ENCODE data around the gene CSNK1G1. TPM values are rescaled to one million over a fixed set of nuclear protein-coding genes. Genes with fewer than 3 reads are reported as not detected.
A peak's percentile ranks its signal among the peaks of the same experiment; 100 is the strongest.

CSNK1G1 gene
- total RNA-seq, 1 donor from 2014 or later, result 19.9 TPM

DNA sequence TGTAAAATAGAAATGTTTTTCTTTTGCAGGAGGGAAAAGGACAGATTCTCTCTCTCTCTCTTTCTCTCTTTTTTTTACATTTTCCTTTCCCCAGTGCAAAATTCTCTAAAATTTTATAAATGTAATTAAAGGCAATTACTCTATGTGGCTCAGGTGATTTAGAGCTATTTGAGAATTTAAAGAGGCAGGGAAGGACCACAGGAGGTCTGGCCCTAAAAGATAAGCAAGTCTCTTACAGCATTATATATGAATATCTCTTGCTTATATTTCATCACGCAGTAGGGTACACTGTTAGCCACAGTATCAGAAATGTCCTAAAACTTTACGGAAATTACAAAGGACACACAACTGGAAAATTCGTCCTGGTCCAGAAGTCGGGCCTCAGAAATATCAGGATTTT, 122.7 kb downstream of the CSNK1G1 start:
- no peak for DNase-seq (ENCODE audit: extremely low spot score, unreplicated experiment)
- no peak overlapping the region for H3K27ac Mint-ChIP-seq
- no peaks in the 10 kb centered on the region for H3K36me3 Mint-ChIP-seq
- H3K4me3 Mint-ChIP-seq, result no peak overlapping the region
- H3K9me3 Mint-ChIP-seq, result no peaks in the 10 kb centered on the region
- TF ChIP-seq, protein P1, sequence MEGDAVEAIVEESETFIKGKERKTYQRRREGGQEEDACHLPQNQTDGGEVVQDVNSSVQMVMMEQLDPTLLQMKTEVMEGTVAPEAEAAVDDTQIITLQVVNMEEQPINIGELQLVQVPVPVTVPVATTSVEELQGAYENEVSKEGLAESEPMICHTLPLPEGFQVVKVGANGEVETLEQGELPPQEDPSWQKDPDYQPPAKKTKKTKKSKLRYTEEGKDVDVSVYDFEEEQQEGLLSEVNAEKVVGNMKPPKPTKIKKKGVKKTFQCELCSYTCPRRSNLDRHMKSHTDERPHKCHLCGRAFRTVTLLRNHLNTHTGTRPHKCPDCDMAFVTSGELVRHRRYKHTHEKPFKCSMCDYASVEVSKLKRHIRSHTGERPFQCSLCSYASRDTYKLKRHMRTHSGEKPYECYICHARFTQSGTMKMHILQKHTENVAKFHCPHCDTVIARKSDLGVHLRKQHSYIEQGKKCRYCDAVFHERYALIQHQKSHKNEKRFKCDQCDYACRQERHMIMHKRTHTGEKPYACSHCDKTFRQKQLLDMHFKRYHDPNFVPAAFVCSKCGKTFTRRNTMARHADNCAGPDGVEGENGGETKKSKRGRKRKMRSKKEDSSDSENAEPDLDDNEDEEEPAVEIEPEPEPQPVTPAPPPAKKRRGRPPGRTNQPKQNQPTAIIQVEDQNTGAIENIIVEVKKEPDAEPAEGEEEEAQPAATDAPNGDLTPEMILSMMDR (conservative IDR thresholded peaks at IDR 0.05), result no peak
- no peaks in the 10 kb centered on the region for H3K4me1 Mint-ChIP-seq (ENCODE audit: unreplicated experiment)
- H3K27me3 Mint-ChIP-seq, result no peaks in the 10 kb centered on the region

DNA sequence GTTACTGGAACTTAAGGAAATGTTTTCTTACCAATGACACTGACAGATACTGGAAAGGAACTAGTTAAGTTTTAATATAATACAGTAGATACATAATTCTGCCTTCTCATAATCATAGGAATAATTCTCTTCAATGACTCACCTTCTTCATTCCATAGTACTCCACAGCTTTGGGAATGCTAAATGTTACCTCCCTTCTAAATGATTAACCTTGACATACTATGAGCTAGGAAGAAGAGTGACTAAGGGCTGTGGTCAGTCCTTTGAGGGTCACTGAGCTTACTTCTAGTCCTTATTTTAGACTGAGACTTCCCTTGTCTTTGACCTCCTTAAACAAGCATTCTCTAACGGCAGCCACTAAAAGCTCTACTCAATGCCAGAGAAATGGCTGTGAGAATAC, 123.6 kb downstream of the CSNK1G1 start:
- H3K27me3 Mint-ChIP-seq, result no peaks in the 10 kb centered on the region
- TF ChIP-seq, protein P1 (conservative IDR thresholded peaks at IDR 0.05), result no peak

DNA sequence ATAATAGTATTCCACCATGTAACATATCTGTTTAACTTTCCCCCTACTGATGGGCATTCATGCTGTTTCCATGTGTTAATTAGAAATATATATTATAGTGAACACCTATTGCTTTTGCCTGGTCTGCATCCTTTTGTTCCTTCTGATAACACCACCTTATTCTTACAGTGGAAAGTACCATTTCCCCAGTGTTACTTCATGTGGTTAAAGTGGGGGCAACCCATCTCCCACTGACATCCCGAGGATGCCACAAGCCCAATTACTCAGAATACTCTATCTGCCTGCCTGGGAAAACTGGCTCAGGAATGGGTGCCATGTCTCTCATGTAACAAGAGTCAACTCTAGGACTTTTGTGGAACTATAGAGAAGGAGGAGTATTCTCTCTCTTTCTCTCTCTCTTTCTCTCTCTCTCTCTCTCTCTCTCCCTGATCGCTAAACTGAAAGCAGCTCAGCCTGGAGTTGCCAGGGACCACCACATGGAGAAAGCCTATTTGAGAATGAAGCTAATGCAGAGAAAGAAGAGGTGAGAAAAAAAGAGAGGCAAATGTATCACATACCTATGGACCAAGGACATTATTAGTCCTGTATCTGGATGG, 126.7 kb downstream of the CSNK1G1 start:
- no peaks in the 10 kb centered on the region for H3K9me3 Mint-ChIP-seq
- H3K36me3 Mint-ChIP-seq, result peaks cover 7% of the 10 kb centered on the region
- peaks cover 6% of the 10 kb centered on the region for H3K4me1 Mint-ChIP-seq (ENCODE audit: unreplicated experiment)

More for the DNA sequence above, 123.6 kb downstream of the CSNK1G1 start:
- Mint-ChIP-seq H3K27ac (no peak overlapping the region), H3K9me3 (no peaks in the 10 kb centered on the region), H3K36me3 (peaks cover 3% of the 10 kb centered on the region), H3K4me3 (no peak overlapping the region), H3K4me1 (ENCODE audit: unreplicated experiment) (no peaks in the 10 kb centered on the region)
- DNase-seq (ENCODE audit: extremely low spot score, unreplicated experiment), result no peak

GRCh38 chr15:64225804-64226203, 130.2 kb downstream of the CSNK1G1 start:
- TF ChIP-seq, protein P1 (conservative IDR thresholded peaks at IDR 0.05), result no peak
- H3K27ac Mint-ChIP-seq, result no peak overlapping the region
- peaks cover 13% of the 10 kb centered on the region for H3K4me1 Mint-ChIP-seq (ENCODE audit: unreplicated experiment)
- peaks cover 10% of the 10 kb centered on the region for H3K36me3 Mint-ChIP-seq
- no peak overlapping the region for H3K4me3 Mint-ChIP-seq
- no peaks in the 10 kb centered on the region for H3K9me3 Mint-ChIP-seq
- no peak for DNase-seq (ENCODE audit: extremely low spot score, unreplicated experiment)
- no peaks in the 10 kb centered on the region for H3K27me3 Mint-ChIP-seq

More for the DNA sequence above, 126.7 kb downstream of the CSNK1G1 start:
- Mint-ChIP-seq H3K4me3 (no peak overlapping the region), H3K27me3 (no peaks in the 10 kb centered on the region), H3K27ac (no peak overlapping the region)
- DNase-seq (ENCODE audit: extremely low spot score, unreplicated experiment), result no peak
- TF ChIP-seq, protein P1 (conservative IDR thresholded peaks at IDR 0.05), result no peak

- Mint-ChIP-seq H3K36me3 (peaks cover 10% of the 10 kb centered on the region), H3K27ac (peak overlapping the region; percentile 29), H3K4me3 (peak overlapping the region; percentile 21), H3K4me1 (ENCODE audit: unreplicated experiment) (peaks cover 13% of the 10 kb centered on the region), H3K27me3 (no peaks in the 10 kb centered on the region), H3K9me3 (no peaks in the 10 kb centered on the region)
- no peak for DNase-seq (ENCODE audit: extremely low spot score, unreplicated experiment)
- TF ChIP-seq, protein P1 (conservative IDR thresholded peaks at IDR 0.05), result no peak
Observed at GRCh38 chr15:64224511-64224910, 131.5 kb downstream of the CSNK1G1 start.

Measured in type B pancreatic cell (in vitro differentiated cells).